GM13976 (cell line): ENCODE measurements around the gene DAAM2.

Source experiments
- DNase-seq: peaks from one replicate; pipeline ENCODE4 v3.0.0; 2012; ENCODE audit warnings: low spot score
- CTCF ChIP-seq: IDR thresholded peaks from 2 replicates; pipeline ENCODE4 v1.5.1; 2012; ENCODE audit warnings: borderline replicate concordance, mild to moderate bottlenecking; ENCODE audit not compliant: insufficient read depth; ENCODE audit errors: extremely low read depth, missing control alignments, control extremely low read depth
- in situ Hi-C: fragments of 300-500 bp; cut with MboI; formaldehyde crosslinking; loops from one replicate; pipeline ENCODE4 v1.12.0; 2022; ENCODE audit warnings: low sequenced_read_pairs, mixed read lengths, inconsistent platforms; ENCODE audit not compliant: unreplicated experiment

DAAM2 gene

GRCh38 chr6:39848171-39848570 is 56.0 kb downstream of the DAAM2 start:
- TF ChIP-seq CTCF = no peak
- in situ Hi-C loops = no loop called here
- no peak for DNase-seq

GRCh38 chr6:39849228-39849627 is 57.1 kb downstream of the DAAM2 start:
- no peak for TF ChIP-seq CTCF
- DNase-seq = no peak
- in situ Hi-C loops = no loop called here

GRCh38 chr6:39849764-39850163 is 57.6 kb downstream of the DAAM2 start:
- TF ChIP-seq CTCF = no peak
- DNase-seq = no peak
- in situ Hi-C loops = no loop called here

GRCh38 chr6:39850736-39851297 is 58.6 kb downstream of the DAAM2 start:
- DNase-seq = no peak
- TF ChIP-seq CTCF = no peak
- in situ Hi-C loops = no loop called here

GRCh38 chr6:39851331-39851730 is 59.2 kb downstream of the DAAM2 start:
- in situ Hi-C loops = no loop called here

GRCh38 chr6:39852324-39852723 is 60.1 kb downstream of the DAAM2 start:
- in situ Hi-C loops = no loop called here
- DNase-seq = no peak
- no peak for TF ChIP-seq CTCF

More at GRCh38 chr6:39851331-39851730, 59.2 kb downstream of the DAAM2 start:
- no peak for DNase-seq
- TF ChIP-seq CTCF = no peak
